Stromal cell of bone marrow (primary cell): ENCODE results near the gene CDC42BPG.

ENCODE experiments used
- DNase-seq: peaks from one replicate; pipeline ENCODE4 v3.0.0-alpha.2; 2012; ENCODE audit warnings: low read depth

Gene CDC42BPG

DNA sequence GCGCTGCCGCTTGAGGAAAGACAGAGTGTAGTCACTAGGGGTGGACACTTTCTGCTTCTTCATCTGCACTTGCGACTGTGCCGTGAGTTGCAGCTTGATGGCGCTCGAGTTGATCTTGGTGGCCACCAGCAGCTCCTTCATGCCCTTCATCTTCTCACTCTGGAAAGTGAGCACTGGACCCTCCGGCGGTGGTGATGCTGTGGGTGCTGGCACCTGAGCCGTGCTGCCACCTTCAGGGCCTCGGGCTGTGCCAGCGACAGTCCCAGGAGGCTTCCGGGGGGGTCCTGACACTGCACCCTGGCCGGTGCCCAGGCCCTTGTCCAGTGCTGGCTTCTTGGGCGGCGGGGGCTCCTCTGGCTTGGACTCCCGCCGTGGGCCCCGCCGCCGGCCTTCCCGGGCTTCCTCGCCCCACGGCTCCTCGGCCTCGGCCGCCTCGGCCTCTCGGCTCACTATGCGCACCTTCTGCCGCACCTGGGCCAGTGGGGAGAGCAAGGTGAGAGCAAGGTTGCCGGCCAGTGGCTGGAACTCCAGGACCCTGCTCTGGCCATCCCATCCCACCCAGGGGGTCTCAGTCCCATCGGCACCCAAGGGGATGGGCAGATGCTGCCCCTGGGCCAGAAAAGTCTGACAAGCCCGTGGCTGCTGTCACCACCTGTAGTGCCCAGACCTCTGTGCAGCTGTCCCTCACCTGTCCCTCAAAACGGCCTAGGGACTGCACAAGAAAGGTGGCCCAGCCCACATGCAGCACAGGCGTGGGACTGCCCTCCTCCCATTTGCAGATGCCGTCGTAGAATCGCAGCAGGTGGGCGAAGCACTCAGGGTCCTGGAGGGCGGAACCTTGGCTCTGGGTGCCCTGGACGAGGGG, 39.9 kb downstream of the CDC42BPG start:
- DNase-seq, result no peak

DNA sequence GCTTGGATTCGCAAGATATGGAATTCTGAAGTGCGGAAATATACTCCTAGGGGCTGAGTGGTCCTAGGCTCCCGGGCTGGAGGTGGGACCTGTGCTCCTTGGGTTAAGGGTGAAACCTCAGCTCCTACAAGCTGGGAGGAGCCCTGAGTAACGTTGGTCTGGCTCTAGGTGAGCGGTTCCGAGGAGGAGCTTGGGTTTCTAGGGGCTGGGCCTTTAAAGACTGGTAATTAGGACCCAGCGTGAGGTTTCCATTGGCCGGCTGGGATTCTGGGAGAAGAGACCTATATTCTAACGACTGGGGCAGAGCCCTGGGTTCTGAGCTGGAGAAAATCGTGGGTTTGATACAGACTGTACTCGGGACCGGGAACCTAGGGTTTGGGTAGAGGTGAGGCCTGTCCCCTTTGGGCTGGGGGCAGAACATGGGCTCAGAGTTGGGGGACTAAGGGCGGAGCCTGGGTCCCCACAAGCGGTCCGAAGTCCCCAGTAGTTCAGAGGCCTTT, 40.6 kb downstream of the CDC42BPG start:
- no peak for DNase-seq

GRCh38 chr11:64803158-64803845, 41.2 kb downstream of the CDC42BPG start, which contains the start of gene MAP4K2:
Gene MAP4K2 (minus strand): TSS chr11:64803214. CDS start chr11:64803149, 65 bp downstream.
- DNase-seq, result peak; percentile 73

DNA sequence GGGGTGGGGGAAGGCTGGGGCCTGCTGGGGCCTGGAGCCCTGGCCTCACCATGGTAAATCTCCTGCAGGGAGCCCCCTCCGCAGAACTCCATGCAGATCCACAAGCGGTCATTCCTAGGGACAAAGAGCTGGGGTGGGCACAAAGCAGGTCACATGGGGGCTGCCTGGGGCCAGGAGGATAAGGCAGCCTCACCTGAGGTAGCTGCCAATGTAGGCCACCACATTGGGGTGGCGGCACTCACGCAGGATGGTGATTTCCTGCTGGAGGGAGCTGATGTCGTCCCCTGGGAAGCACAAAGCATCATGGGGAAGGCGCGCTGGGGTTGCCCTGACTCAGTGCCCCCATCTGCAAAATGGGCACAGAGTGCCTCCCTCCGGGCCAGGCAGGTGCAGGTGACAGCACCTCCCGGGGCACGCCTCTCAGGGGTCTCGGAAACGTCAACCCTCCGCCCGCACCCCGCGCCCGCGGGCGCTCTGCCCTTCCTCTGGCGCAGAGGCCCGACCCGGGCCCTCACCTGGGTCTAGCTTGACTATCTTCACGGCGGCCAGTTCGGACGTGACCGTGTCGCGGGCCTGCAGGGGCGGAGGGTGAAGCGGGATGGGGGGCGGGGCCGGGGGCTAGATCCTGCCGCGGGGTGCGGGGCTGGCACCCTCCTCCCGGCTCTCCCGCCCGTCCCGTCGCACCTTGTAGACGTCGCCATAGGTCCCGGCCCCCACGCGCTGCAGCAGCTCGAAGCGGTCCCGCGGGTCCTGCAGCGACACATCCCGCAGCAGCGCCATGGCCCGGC, 41.9 kb downstream of the CDC42BPG start:
- no peak for DNase-seq

DNA sequence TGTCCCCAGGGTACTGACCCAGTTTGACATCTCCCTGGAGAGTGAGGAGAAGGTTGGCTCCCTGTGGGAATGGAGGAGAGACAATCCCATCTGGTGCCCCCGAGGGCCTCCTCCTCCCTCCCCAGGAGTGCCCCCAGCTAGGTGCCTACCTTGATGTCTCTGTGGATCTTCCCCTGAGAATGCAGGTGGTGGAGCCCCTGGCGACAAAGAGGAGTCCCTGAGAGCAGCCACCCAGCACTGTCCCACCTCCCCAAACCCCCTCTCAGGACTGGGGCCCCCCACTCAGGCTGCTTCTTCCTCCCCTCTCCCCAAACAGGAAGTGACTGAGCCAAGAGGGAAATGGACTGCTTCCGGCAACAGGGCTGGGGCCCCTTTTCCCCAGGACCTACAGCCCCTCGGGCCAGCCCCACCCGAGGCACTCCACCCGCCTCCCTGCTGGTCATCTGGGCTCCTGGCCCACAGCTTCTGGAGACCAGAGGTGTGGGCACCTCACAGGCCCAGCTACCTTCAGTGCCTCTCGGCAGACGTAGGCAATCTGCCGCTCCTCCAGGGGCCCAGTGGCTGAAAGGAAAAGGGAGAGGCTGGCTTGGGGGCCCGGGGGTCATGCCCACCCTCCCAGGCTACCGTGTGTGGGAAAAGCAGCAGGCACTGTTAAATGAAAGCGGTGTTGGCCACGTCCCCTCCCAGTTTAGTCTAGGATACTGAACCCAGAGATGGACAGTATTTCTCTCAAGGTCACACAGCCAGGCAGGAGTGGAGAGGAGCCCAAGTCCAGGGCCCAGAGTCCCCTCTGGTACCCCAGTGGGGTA, 42.7 kb downstream of the CDC42BPG start:
- DNase-seq, result no peak

DNA sequence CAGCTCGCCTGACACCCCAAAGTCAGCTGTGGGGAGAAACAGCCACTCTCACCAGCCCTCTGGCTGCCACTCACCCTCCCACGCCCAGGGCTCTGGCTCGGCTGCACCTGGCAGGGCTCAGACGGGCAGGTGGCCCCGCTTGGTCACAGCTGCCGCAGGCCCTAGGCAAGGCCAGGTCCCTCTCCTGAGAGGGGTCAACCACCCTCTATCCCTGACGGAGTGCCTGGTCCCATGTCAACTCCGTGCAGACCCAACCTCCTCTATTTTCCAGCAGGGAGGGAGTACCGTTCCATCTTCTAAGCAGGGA, 43.3 kb downstream of the CDC42BPG start:
- no peak for DNase-seq

DNA sequence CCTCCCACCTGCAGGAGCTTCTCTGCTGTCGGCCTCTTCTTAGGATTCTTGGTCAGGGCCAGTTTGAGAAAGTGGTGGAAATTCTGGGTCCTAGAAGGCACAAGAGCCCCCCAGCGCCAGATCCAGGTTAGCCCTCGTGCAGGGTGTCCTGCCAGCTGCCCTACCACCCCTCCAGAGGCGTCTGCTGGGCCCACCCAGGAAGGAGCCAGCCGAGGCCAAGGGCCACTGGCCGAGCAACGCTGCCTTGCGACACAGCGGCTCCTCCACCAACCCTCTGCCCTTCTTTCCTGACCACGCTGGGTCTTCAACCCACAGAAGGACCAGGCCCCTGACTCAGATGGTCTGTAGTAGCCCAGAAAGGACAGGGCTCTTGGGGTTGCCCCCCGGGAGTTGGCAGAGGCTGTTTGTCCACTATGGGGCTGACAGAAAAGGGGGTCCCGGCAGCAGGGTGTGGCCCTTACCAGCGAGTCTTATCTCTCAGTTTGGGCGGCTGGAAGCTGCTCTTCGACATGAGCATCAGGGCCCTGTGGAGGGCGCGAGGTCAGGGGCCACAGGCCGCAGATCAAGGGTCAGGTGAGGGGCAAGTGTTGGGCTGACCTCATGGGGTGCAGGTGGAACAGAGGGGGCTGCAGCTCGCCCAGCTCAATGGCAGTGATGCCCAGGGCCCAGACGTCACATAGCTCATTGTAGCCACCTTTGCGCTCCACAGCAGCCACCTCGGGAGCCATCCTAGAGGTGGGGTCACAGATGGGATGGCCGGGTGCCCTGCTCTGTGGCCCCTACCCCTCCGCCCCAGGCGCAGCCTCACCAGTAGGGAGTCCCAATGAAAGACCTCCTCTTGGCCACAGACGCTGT, 43.9 kb downstream of the CDC42BPG start:
- no peak for DNase-seq

GRCh38 chr11:64799623-64800302, 44.7 kb downstream of the CDC42BPG start:
- no peak for DNase-seq

DNA sequence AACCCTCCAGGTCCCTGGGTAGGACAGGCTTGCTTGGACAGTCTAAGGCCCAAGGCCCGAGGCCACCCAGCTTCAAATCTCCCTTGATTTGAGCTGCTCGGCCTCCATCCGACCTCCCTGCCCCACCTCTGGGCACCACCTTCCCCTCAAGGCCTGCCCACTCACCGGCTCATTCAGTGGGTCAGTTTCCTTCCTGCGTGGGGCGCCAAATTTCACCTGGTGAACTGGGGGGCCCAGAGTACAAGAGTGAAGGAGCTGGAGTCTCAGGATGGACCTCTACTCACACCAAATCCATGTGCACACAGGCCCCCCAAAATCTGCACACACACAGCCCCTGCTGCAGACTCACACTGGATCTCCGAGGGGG, 45.2 kb downstream of the CDC42BPG start:
- no peak for DNase-seq

GRCh38 chr11:64796757-64797541, 47.5 kb downstream of the CDC42BPG start:
- no peak for DNase-seq

DNA sequence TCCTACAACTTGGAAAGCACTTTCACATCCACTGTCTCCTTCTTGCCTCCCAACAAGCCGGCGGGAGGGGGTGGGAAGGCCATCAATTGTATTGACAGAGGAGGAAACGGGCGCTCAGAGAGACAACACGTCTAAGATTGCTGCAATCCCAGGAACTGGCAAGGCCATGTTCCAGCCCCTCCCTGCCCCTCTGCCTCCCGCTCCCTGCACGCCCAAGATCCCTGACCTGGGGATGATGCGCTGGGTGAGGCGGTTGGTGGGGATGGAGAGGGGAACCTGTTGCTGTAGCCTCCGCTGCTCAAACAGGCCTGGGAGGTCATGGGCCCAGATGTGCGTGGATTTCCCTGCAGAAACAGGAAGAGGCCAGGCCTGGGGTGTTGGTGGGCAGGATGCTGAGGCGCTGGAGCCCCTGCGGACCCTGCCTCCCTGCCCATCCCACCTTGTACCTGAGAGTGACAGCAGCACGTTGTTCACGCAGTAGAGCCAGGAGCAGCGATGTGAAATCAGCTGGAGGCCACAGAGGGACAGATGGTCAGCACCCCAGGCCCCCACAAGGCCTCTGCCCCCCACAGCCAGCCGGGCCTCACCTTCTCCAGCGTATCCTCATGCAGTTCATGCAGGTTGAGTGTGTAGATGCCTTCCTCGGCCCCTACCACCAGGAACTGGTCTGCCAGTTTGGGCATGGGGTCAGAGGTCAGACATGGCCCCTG, 48.3 kb downstream of the CDC42BPG start:
- no peak for DNase-seq

DNA sequence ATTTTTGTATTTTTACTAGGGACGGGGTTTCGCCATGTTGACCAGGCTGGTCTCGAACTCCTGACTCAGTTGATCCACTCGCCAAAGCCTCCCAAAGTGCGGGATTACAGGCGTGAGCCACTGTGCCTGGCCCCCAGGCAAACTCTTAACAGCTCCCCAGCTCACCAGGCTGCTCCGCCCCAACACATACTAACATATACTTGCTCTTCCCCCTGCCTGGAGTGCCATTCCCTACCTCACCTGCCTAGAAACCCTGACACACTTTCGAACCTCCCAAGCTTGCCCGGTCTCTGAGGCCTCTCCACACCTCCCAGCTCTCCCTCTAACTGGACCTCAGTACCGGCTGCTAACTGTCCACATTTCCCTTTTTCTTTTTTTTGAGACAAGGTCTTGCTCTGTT, 49.9 kb downstream of the CDC42BPG start:
- no peak for DNase-seq

DNA sequence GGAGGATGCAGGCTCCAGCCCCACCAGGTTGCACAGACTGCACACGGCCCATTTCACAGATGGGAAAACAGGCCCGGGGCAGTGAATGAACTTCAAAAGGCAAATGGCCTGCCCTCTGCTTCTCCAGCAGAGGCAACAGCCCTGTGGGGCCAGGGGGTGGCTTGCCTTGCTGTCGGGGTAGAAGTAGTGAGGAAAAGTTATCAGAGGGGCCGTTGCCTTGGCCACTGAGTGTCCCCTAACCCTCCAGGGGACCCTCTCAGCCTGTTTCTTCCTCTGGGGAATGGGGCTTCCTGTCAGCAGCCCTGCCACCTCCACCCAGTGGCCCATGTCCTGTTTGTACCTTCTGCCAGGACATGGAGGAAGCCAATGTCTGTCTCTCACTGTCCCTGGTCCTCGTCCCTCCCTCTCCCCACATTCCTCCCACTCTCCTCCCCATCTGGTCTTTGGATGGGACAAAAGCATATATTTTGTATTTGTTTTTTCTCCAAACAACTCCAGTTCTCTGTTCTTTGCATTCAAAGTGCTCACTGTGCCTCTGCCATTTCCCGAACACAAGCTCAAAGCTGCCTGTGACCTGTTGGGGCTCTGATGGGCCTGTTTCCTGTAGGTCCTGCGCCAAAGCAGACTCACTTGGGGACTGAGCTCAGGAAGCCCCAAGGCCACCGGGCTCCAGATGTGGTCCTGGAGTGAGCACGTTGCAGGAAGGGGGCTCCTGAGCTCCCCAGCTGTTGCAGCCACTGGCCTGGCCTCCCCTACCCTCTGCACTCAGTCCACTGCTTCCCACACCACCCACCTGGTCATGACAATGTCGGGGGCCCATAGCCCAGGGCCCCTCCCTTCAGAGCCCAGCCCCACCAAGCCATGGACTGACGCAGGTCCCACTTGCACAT, 50.9 kb downstream of the CDC42BPG start:
- no peak for DNase-seq

GRCh38 chr11:64792482-64792881, 52.0 kb downstream of the CDC42BPG start:
- no peak for DNase-seq

DNA sequence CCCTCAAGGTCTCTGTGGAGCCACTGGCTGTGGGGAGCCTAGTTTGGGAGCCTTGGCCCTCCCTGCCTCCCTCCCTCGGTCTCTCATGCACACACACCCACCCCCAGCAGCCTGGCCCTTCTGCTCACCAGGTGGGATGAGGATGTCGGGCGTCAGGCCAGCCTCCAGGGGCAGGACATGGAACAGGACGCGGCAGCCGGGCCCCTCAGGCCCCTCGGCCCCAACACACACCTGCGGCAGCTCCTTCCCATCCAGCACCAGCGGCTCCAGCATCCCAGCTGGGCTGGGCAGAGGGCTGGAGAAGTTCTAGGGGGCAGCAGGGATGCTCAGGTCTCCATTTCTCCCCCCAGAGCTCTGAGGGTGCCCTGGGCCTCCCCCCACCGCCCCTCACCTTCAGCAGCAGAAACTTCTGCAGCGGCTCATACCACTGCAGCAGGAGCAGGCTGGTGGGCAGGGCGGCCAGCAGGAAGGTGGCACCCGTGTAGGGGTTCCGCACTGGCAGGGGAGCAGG, 52.6 kb downstream of the CDC42BPG start:
- no peak for DNase-seq

DNA sequence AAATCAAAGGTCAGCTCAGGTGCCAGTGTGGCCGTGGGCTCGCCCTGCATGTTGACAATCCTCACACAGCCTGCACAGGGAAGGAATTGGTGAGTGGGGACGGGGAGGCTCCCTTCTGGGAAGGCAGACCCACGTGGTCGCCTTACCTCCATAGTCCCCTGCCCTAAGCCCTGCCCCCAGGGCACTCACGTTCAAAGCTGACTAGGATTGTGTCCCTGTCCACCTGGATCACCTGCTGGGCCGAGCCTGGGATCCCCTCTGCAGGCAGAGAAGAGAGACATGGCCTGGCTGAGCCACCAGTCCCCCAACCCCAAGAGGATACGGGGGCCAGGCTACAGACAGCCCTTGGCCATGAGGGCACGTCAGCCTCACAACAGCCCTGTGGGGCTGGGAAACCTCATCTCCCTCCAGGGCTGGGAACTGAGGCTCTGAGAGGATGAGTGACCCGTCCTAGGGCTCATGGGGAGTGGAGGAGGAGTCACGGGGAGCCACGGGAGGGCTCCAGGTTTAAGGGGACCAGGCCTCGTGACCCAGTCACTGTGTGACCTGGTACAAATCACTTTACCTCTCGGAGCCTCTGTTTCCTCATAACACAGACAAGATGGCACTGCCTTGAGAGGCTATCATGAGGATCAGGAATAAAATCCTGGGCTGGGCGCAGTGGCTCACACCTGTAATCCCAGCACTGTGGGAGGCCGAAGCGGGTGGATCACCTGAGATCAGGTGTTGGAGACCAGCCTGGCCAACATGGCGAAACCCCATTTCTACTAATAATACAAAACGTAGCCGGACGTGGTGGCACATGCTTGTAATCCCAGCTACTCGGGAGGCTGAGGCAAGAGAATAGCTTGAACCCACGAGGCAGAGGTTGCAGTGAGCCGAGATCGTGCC, 54.0 kb downstream of the CDC42BPG start:
- DNase-seq, result no peak
